ENCODE data around the gene ADAM19.

The ADAM19 gene

GRCh38 chr5:157596487-157596886 lies 20.9 kb upstream of the ADAM19 start:
- no peak for DNase-seq (ENCODE audit: low spot score)

- no peak for DNase-seq (ENCODE audit: low spot score)
Measured at GRCh38 chr5:157594675-157595459, 19.3 kb upstream of the ADAM19 start.

GRCh38 chr5:157594257-157594656 lies 18.7 kb upstream of the ADAM19 start:
- no peak for DNase-seq (ENCODE audit: low spot score)

GRCh38 chr5:157593052-157593757 lies 17.6 kb upstream of the ADAM19 start:
- no peak for DNase-seq (ENCODE audit: low spot score)

DNA sequence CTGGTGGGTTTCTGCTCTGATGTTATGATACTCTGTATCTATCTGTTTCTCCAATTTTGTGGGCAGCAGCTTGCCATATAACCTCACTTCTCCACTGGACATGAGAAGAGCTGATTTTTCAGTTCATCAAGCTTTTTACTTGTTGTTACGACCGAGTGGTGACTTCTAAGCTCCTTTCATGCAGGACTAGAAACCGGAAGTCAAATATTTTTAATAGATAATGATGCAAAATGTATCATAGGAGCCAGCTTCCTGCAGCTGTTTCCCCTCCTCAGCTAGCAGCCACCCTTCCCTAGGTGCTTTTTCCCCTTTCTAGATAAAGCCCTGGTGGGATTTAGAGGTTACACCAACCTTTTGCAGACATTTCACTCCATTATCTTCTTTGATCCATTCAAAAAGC lies 17.0 kb upstream of the ADAM19 start:
- no peak for DNase-seq (ENCODE audit: low spot score)

GRCh38 chr5:157590478-157590877 lies 14.9 kb upstream of the ADAM19 start:
- DNase-seq (ENCODE audit: low spot score), result no peak

GRCh38 chr5:157584628-157585027 lies 9.1 kb upstream of the ADAM19 start:
- no peak for DNase-seq (ENCODE audit: low spot score)

- no peak for DNase-seq (ENCODE audit: low spot score)
Measured at GRCh38 chr5:157582731-157583620, 7.4 kb upstream of the ADAM19 start.

DNA sequence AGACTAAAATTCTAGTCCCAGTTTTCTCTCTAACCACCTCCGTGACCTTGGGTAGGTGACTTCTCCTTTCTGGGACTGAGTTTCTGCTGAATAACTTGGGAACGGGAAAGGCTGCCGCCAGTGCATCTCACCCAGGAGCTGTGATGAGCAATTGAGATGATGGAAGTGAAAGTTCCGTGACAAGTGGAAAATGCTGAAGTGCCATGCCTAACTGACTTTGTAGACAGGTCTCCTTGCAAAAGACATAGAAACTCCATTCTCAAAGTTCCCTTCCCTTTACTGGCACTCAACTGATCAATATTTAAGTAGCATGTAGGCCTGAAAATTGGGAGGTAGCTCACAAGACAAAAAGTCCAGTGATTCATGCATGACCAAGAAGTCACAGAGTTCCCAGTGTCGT lies 6.3 kb upstream of the ADAM19 start:
- no peak for DNase-seq (ENCODE audit: low spot score)

GRCh38 chr5:157578079-157578780 lies 2.7 kb upstream of the ADAM19 start:
- DNase-seq (ENCODE audit: low spot score), result no peak

DNA sequence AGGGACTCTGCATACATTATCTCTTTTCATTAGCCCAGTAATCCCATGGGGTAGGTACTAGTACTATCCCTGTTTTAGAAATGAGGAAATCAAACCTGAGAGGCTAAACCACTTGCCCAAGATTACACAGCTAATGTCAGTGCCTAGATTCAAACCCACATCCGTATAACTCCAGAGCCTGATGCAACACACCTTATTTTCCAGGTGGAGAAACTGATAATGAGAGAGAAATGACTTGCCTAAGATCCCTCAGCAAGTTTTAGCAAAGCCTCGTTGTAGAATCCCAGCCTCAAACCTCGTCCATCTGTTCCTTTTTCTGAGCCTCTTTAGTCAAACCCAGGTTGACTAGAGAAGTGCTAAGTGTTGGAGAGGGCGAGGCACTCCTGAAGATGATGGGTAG lies 1.1 kb upstream of the ADAM19 start:
- DNase-seq (ENCODE audit: low spot score), result no peak

- DNase-seq (ENCODE audit: low spot score), result no peak
Measured at GRCh38 chr5:157574456-157575380, 857 bp downstream of the ADAM19 start.

DNA sequence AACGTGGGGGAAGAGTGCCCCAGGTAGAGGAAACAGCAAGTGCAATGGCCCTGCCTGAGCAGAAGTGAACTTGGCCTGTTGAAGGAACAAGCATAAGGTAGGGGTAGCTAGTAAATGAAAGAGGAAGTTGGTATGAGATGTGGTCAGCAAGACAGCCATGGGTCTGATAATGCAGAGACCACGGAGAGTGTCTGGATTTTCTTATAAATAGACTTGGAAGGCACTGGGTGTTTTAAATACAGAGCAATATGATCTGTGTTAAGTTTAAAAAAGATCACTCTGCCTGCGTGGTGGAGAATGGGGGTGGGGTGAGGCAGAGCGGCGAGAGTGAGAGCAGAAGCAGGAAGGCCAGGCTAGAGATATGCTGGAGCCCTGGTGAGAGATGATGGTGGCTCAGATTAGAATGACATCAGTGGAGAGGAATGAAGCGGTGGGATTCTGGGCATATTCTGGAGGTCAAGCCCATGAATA lies 4.2 kb downstream of the ADAM19 start:
- DNase-seq (ENCODE audit: low spot score), result no peak

DNA sequence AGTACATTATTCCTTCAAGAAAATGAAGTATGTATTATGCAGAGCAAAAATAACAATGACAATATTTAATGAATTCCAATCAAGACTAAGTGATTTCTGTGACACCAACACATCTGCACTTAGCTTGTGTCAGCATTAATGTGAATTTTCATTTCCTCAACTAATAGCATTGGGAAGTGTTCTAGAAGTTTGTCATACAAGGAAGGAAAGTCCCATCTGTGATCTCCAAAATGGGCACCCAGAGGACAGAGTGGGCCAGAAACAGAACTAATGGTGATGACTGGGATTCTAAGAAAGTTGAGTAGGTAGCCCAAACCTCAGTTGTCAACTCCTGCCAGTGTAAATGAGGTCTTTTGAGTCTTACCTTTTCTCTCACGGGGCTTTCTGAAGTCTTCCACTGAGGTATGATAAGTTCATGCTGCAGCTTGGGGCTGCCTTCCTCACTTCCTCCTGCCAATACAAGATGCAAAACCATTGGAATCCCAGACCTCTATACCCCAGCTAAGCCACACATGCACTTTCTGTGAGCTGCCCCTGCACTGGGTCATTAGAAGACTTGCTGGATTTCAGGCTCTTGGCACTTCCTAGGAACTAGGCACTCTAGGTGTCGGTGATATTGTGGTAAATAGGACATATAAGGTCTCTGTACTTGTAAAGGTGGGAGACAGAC lies 4.9 kb downstream of the ADAM19 start:
- no peak for DNase-seq (ENCODE audit: low spot score)

DNA sequence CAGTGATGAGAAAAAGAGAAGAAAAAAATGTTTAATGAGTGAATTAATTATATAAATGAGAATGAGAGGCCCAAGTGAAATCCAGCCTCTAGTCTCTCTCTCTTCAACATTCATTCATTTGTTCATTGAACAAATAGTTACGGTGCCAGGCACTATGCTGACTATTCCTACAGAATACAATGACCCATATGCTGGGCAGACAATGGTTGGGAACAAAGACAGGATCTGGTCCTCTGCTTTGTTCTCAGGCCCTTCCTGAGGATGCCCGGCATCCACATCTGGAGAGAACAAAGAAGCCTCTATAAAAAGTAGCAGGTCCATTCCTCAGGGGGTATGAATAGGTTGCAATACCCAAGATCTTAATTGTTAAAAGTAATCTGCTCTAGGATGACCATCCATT lies 6.9 kb downstream of the ADAM19 start:
- DNase-seq (ENCODE audit: low spot score), result no peak

- DNase-seq (ENCODE audit: low spot score), result no peak
Measured at GRCh38 chr5:157568222-157568621, 7.4 kb downstream of the ADAM19 start.

DNA sequence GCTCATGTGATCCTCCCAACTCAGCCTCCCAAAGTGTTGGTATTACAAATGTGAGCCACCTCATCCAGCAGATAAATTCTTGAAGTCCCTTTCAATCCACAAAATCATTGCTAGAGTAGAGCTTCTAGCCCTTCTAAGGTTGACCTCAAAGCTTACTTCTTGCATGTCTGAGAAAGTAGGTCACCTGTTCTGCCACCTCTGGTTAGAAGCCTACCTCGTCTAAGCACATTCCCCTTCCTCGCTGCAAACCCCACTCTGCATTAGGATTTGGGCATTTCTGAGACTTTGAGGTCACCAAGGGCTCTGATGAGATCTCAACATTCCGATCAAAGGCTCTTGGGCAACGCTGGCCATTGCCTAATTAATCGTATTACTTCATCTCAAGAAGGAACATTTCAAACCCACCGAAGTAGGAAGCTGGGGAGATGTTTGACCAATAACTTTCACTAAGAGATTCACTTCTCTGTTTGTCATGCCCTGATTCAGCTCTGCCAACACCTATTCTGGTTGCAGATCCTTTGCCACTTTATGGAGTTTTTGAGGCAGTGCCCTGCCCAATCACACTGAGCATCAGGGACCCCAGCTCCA lies 8.6 kb downstream of the ADAM19 start:
- no peak for DNase-seq (ENCODE audit: low spot score)

- DNase-seq (ENCODE audit: low spot score), result no peak
Measured at GRCh38 chr5:157563929-157564716, 11.5 kb downstream of the ADAM19 start.

DNA sequence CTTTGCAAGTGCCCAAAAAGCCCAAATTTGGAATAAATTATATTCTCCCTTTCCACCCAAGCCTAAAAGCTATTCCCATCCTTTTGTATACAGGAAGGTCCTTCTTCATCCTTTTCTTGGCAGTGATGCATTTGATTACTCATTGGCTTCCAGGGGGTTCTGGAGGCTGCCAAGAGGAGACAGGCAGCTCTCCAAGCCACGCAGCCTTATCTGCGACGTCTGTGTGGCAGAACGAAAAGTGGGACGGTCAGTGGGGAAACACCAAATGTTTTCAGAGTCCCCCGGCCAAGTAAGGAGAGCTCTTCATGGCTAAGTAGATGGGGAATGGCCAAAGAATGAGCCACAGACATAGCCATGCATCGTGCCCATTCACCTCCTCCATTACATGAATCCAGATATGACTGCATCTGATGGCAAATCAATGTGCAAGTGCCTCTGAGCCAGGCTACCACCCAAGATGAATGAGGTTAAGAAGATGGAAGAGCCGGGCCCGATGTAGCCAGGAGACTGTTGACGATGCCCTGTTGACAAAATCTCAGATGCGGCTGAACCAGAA lies 12.1 kb downstream of the ADAM19 start:
- DNase-seq (ENCODE audit: low spot score), result no peak

Measured in RKO (cell line).